ENCODE measurements around the gene NTHL1. TPM values are rescaled to one million over a fixed set of nuclear protein-coding genes. Genes with fewer than 3 reads are reported as not detected.

Gene NTHL1
- total RNA-seq, 1 experiment from 2014 or later: 77.4 TPM

GRCh38 chr16:1993731-1994131, 53.9 kb downstream of the NTHL1 start:
- DNase-seq (ENCODE audit: low spot score): no peak

- no peak for DNase-seq (ENCODE audit: low spot score)
Measured at GRCh38 chr16:1992704-1993317, 54.8 kb downstream of the NTHL1 start.

GRCh38 chr16:1991948-1992703, 55.5 kb downstream of the NTHL1 start:
- DNase-seq (ENCODE audit: low spot score): no peak

- no peak for DNase-seq (ENCODE audit: low spot score)
Measured at GRCh38 chr16:1991588-1991947, 56.1 kb downstream of the NTHL1 start.

- DNase-seq (ENCODE audit: low spot score): no peak
Measured at GRCh38 chr16:1991135-1991551, 56.5 kb downstream of the NTHL1 start.

- DNase-seq (ENCODE audit: low spot score): no peak
Measured at GRCh38 chr16:1990351-1991134, 57.1 kb downstream of the NTHL1 start.

GRCh38 chr16:1990101-1990350, 57.6 kb downstream of the NTHL1 start:
- no peak for DNase-seq (ENCODE audit: low spot score)

Other genes starting within 250 kb of the NTHL1 start
- 85.2 and 163 TPM in 2 replicates for gene HAGH, start 221.0 kb downstream of the NTHL1 start, total RNA-seq (2014; rRNA removed; shearing (Covaris generic))
- gene FAHD1, start 220.6 kb downstream of the NTHL1 start, total RNA-seq (2014; rRNA removed; shearing (Covaris generic)): 77.1 and 89.7 TPM in 2 replicates
- 0.38 TPM in 1 of 2 replicates, not detected in the other for gene MEIOB, start 175.7 kb downstream of the NTHL1 start, total RNA-seq (2014; rRNA removed; shearing (Covaris generic))
- gene HS3ST6, start 129.4 kb downstream of the NTHL1 start, total RNA-seq (2014; rRNA removed; shearing (Covaris generic)): not detected in 2 replicates
- 15.6 and 22.5 TPM in 2 replicates for gene MSRB1, start 104.6 kb downstream of the NTHL1 start, total RNA-seq (2014; rRNA removed; shearing (Covaris generic))
- 0.67 TPM in 1 of 2 replicates, not detected in the other for gene RPL3L, start 93.1 kb downstream of the NTHL1 start, total RNA-seq (2014; rRNA removed; shearing (Covaris generic))
- gene NDUFB10, start 88.3 kb downstream of the NTHL1 start, total RNA-seq (2014; rRNA removed; shearing (Covaris generic)): 367 and 415 TPM in 2 replicates
- 1,909 and 2,123 TPM in 2 replicates for gene RPS2, start 83.0 kb downstream of the NTHL1 start, total RNA-seq (2014; rRNA removed; shearing (Covaris generic))
- 0.17 TPM in 1 of 2 replicates, not detected in the other for gene RNF151, start 81.0 kb downstream of the NTHL1 start, total RNA-seq (2014; rRNA removed; shearing (Covaris generic))
- gene TBL3, start 75.8 kb downstream of the NTHL1 start, total RNA-seq (2014; rRNA removed; shearing (Covaris generic)): 73.6 and 82.8 TPM in 2 replicates
- gene NOXO1, start 66.4 kb downstream of the NTHL1 start, total RNA-seq (2014; rRNA removed; shearing (Covaris generic)): 0.19 TPM in 1 of 2 replicates, not detected in the other
- 24.1 and 36.1 TPM in 2 replicates for gene GFER, start 63.6 kb downstream of the NTHL1 start, total RNA-seq (2014; rRNA removed; shearing (Covaris generic))
- 21.8 and 29.3 TPM in 2 replicates for gene SYNGR3, start 57.9 kb downstream of the NTHL1 start, total RNA-seq (2014; rRNA removed; shearing (Covaris generic))
- 23.5 and 26.9 TPM in 2 replicates for gene ZNF598, start 38.0 kb downstream of the NTHL1 start, total RNA-seq (2014; rRNA removed; shearing (Covaris generic))
- gene NPW, start 28.0 kb downstream of the NTHL1 start, total RNA-seq (2014; rRNA removed; shearing (Covaris generic)): 0.14 TPM in 1 of 2 replicates, not detected in the other
- gene NHERF2, start 20.9 kb downstream of the NTHL1 start, total RNA-seq (2014; rRNA removed; shearing (Covaris generic)): 124 and 154 TPM in 2 replicates
- gene TSC2, start 151 bp upstream of the NTHL1 start, total RNA-seq (2014; rRNA removed; shearing (Covaris generic)): 46.3 and 47.7 TPM in 2 replicates
- 46.4 and 71.1 TPM in 2 replicates for gene PKD1, start 88.1 kb upstream of the NTHL1 start, total RNA-seq (2014; rRNA removed; shearing (Covaris generic))
- gene RAB26, start 100.8 kb upstream of the NTHL1 start, total RNA-seq (2014; rRNA removed; shearing (Covaris generic)): not detected in 2 replicates
- gene TRAF7, start 107.9 kb upstream of the NTHL1 start, total RNA-seq (2014; rRNA removed; shearing (Covaris generic)): 97.7 and 107 TPM in 2 replicates
- gene CASKIN1, start 148.8 kb upstream of the NTHL1 start, total RNA-seq (2014; rRNA removed; shearing (Covaris generic)): 0.46 and 1.5 TPM in 2 replicates
- 43.2 and 64.5 TPM in 2 replicates for gene MLST8, start 157.6 kb upstream of the NTHL1 start, total RNA-seq (2014; rRNA removed; shearing (Covaris generic))
- 7.0 and 7.5 TPM in 2 replicates for gene BRICD5, start 163.0 kb upstream of the NTHL1 start, total RNA-seq (2014; rRNA removed; shearing (Covaris generic))
- gene PGP, start 167.0 kb upstream of the NTHL1 start, total RNA-seq (2014; rRNA removed; shearing (Covaris generic)): 35.4 and 43.4 TPM in 2 replicates
- 27.0 and 29.9 TPM in 2 replicates for gene E4F1, start 175.8 kb upstream of the NTHL1 start, total RNA-seq (2014; rRNA removed; shearing (Covaris generic))
- 2.5 and 3.8 TPM in 2 replicates for gene DNASE1L2, start 188.6 kb upstream of the NTHL1 start, total RNA-seq (2014; rRNA removed; shearing (Covaris generic))
- 50.6 and 73.8 TPM in 2 replicates for gene ECI1, start 203.8 kb upstream of the NTHL1 start, total RNA-seq (2014; rRNA removed; shearing (Covaris generic))
- 226 and 239 TPM in 2 replicates for gene RNPS1, start 220.3 kb upstream of the NTHL1 start, total RNA-seq (2014; rRNA removed; shearing (Covaris generic))

Data from A172 (cell line).